B cell (primary cell): ENCODE results near the gene MALSU1. TPM values are rescaled to one million over a fixed set of nuclear protein-coding genes. Genes with fewer than 3 reads are reported as not detected.
A peak's percentile ranks its signal among the peaks of the same experiment; 100 is the strongest.

Experiments used
- ATAC-seq: fragments of 200-7000 bp; cut with Tn5 transposase; one replicate; pipeline ENCODE4 v1.10.0; 2021; ENCODE audit warnings: low read depth, mild to moderate bottlenecking, moderate number of reproducible peaks, moderate library complexity
- CTCF ChIA-PET: fragments of 350-600 bp; sonication (Branson Sonifier 250); formaldehyde crosslinking; loops from one replicate; lab custom pipeline; 2021; ENCODE audit warnings: antibody characterized with exemption, inconsistent platforms; lab: Charles Lee
- POLR2A ChIA-PET: fragments of 350-600 bp; sonication (Branson Sonifier 250); formaldehyde crosslinking; loops from one replicate; lab custom pipeline; 2021; ENCODE audit warnings: antibody characterized with exemption; lab: Charles Lee
- DNase-seq: peaks from one replicate; pipeline ENCODE4 v3.0.0; 2013
- H2AFZ ChIP-seq: 2 replicates; pipeline ENCODE4 v1.6.1; 2012; ENCODE audit warnings: mild to moderate bottlenecking, low read depth, low read length; ENCODE audit not compliant: insufficient read depth, poor library complexity, severe bottlenecking
- H3K27ac ChIP-seq, 2 donors: 1 replicate in 1 of 2; 2 replicates in 1 of 2; pipeline ENCODE4 v1.5.1; 2012 to 2013; ENCODE audit warnings: low read length in 2 of 2, mild to moderate bottlenecking in 2 of 2, moderate library complexity in 1 of 2
- H3K27me3 ChIP-seq, 4 experiments: fragments of 200-600 bp in 1 of 4; sonication (generic) in 1 of 4; replicated peaks in 1 of 4; 1 replicate in 2 of 4; 2 replicates in 2 of 4; pipeline versions ENCODE4 v1.6.1 to v1.7.0; 2013 to 2016; ENCODE audit warnings: low read length in 3 of 4, mild to moderate bottlenecking in 2 of 4, mixed read lengths in 1 of 4, moderate library complexity in 1 of 4; ENCODE audit not compliant: insufficient read depth in 4 of 4, control insufficient read depth in 3 of 4; ENCODE audit errors: control extremely low read depth in 1 of 4
- H3K36me3 ChIP-seq, 2 experiments: replicated peaks in 1 of 2; 1 replicate in 1 of 2; 2 replicates in 1 of 2; pipeline versions ENCODE4 v1.6.1 to v1.7.1; 2013; ENCODE audit warnings: low read length in 1 of 2; ENCODE audit not compliant: insufficient read depth in 2 of 2, control insufficient read depth in 1 of 2; ENCODE audit errors: control extremely low read depth in 1 of 2, extremely low read depth in 1 of 2
- H3K4me1 ChIP-seq, 2 donors: fragments of 200-600 bp in 1 of 2; sonication (generic) in 1 of 2; 1 replicate in 1 of 2; 2 replicates in 1 of 2; pipeline versions ENCODE4 v1.5.1 to v1.6.1; 2013 to 2017; ENCODE audit warnings: low read length in 2 of 2; ENCODE audit not compliant: control insufficient read depth in 2 of 2, insufficient read depth in 2 of 2
- H3K4me2 ChIP-seq: replicated peaks from 2 replicates; pipeline ENCODE3; 2012; ENCODE audit warnings: mild to moderate bottlenecking, low read depth, low read length; ENCODE audit not compliant: poor library complexity, severe bottlenecking
- H3K4me3 ChIP-seq, 5 experiments: fragments of 200-600 bp in 1 of 5; sonication (generic) in 1 of 5; 1 replicate in 3 of 5; 2 replicates in 2 of 5; pipeline versions ENCODE4 v1.5.1 to v1.7.0; 2011 to 2016; ENCODE audit warnings: low read length in 4 of 5, mild to moderate bottlenecking in 4 of 5, low read depth in 2 of 5, control low read depth in 1 of 5, moderate library complexity in 1 of 5; ENCODE audit not compliant: insufficient read depth in 1 of 5; ENCODE audit errors: control extremely low read depth in 1 of 5, extremely low read depth in 1 of 5
- H3K79me2 ChIP-seq: fragments of 200-600 bp; sonication (generic); one replicate; pipeline ENCODE4 v1.6.0; 2016; ENCODE audit warnings: low read length; ENCODE audit not compliant: control insufficient read depth, insufficient read depth
- H3K9ac ChIP-seq: fragments of 200-600 bp; sonication (generic); 2 replicates; pipeline ENCODE4 v1.6.1; 2017; ENCODE audit warnings: mild to moderate bottlenecking, low read length, moderate library complexity
- H3K9me3 ChIP-seq, 3 donors: one replicate each; pipeline versions ENCODE4 v1.6.1 to v1.7.1; 2013; ENCODE audit warnings: low read length in 2 of 3; ENCODE audit not compliant: control insufficient read depth in 2 of 3, insufficient read depth in 1 of 3; ENCODE audit errors: control extremely low read depth in 1 of 3
- H4K20me1 ChIP-seq: 2 replicates; pipeline ENCODE4 v1.6.0; 2012; ENCODE audit warnings: mild to moderate bottlenecking, low read length; ENCODE audit not compliant: insufficient read depth, control insufficient read depth, poor library complexity, severe bottlenecking
- H3K27ac Mint-ChIP-seq: one replicate; pipeline ENCODE4 v1.8.0; 2021; ENCODE audit warnings: mixed read lengths
- H3K27me3 Mint-ChIP-seq: one replicate; pipeline ENCODE4 v1.8.0; 2021; ENCODE audit warnings: mixed read lengths
- H3K4me1 Mint-ChIP-seq: one replicate; pipeline ENCODE4 v1.8.0; 2021; ENCODE audit warnings: mixed read lengths
- H3K4me3 Mint-ChIP-seq: one replicate; pipeline ENCODE4 v1.8.0; 2021; ENCODE audit warnings: mixed read lengths
- H3K9me3 Mint-ChIP-seq: one replicate; pipeline ENCODE4 v1.8.0; 2022; ENCODE audit warnings: mixed read lengths; ENCODE audit not compliant: insufficient read depth
- CTCF ChIP-seq: fragments of 200-600 bp; IDR thresholded peaks from one replicate; pipeline ENCODE4 v1.8.0; 2022; ENCODE audit warnings: antibody characterized with exemption, mild to moderate bottlenecking
- EZH2 ChIP-seq: IDR thresholded peaks from 2 replicates; pipeline ENCODE4 v1.6.1; 2012; ENCODE audit warnings: borderline replicate concordance, low read depth, mild to moderate bottlenecking, moderate library complexity, low read length; ENCODE audit not compliant: insufficient read depth, poor library complexity, severe bottlenecking
- WGBS: methylation state at CpG from one replicate; pipeline ENCODE4 v1.1.5; 2013; ENCODE audit warnings: missing lambda C conversion rate; ENCODE audit not compliant: insufficient coverage; 5-methylcytosine and 5-hydroxymethylcytosine counted together
- intact Hi-C: fragments of 100-400 bp; cut with micrococcal nuclease; formaldehyde crosslinking; loops from one replicate; pipeline ENCODE4 v1.10.0; 2022
- polyA plus RNA-seq: library from polyadenylated mRNA; depleted of rRNA; stranded (reverse); fragments of >200 nt; gene quantifications from 2 replicates; pipeline ENCODE4 v1.2.3, GENCODE V29; 2012
- total RNA-seq, 2 donors: library from RNA; stranded (reverse); fragments of 120-200 nt in 1 of 2; gene quantifications; 1 replicate in 1 of 2; 2 replicates in 1 of 2; pipeline versions ENCODE4 v1.2.3 to v1.2.4, GENCODE V29; 2013 to 2022

The MALSU1 gene
- total and polyA plus RNA-seq, 2 donors (not counting 1 experiment from before 2014, with no cell fraction given) = 20.8 to 38.0 TPM

- H3K27ac Mint-ChIP-seq = peak overlapping the region; percentile 75
- Histone ChIP-seq H3K4me2 (peak overlapping the region; percentile 78), H3K79me2 (no peaks in the 10 kb centered on the region), H3K4me3 (peak overlapping the region in 1 of 5 experiments; percentile 52), H3K4me1 (peaks cover 15 to 19% of the 10 kb centered on the region in 2 donors), H3K9me3 (no peaks in the 10 kb centered on the region), H3K36me3 (peaks cover 0 to 3% of the 10 kb centered on the region in 2 experiments), H2AFZ (peak overlapping the region; percentile 79), H3K27me3 (no peaks in the 10 kb centered on the region), H4K20me1 (no peaks in the 10 kb centered on the region), H3K9ac (no peak overlapping the region), H3K27ac (no peak overlapping the region)
- POLR2A ChIA-PET = interaction anchor here (1.2 kb wide), 1 partner anchor 17 kb away, joined by 8 read pairs; no protein-coding TSS in a partner anchor
- WGBS = 34% methylated on average over 4 of the region's 9 CpGs
- intact Hi-C loops = no loop called here
- TF ChIP-seq CTCF (no peak), EZH2 (no peak)
- no peaks in the 10 kb centered on the region for H3K27me3 Mint-ChIP-seq
- H3K4me1 Mint-ChIP-seq = peaks cover 30% of the 10 kb centered on the region
- peak overlapping the region; percentile 72 for H3K4me3 Mint-ChIP-seq
- DNase-seq (no peak), ATAC-seq (no peak)
- H3K9me3 Mint-ChIP-seq = no peaks in the 10 kb centered on the region
- CTCF ChIA-PET = interaction anchor here (1.2 to 5.9 kb wide), 4 partner anchors 9 to 74 kb away, joined by 3 to 41 read pairs (median 6); no protein-coding TSS in a partner anchor
Observed at GRCh38 chr7:23347033-23347681, 48.0 kb downstream of the MALSU1 start.

- peak overlapping the region; percentile 10 for H3K4me2 ChIP-seq
- H3K9ac ChIP-seq = no peak overlapping the region
- Mint-ChIP-seq H3K27ac (peak overlapping the region; percentile 75), H3K4me3 (peak overlapping the region; percentile 72), H3K9me3 (no peaks in the 10 kb centered on the region), H3K27me3 (no peaks in the 10 kb centered on the region), H3K4me1 (peaks cover 30% of the 10 kb centered on the region)
- peaks cover 0 to under 1% of the 10 kb centered on the region in 2 experiments for H3K36me3 ChIP-seq
- no peaks in the 10 kb centered on the region for H4K20me1 ChIP-seq
- H3K79me2 ChIP-seq = no peaks in the 10 kb centered on the region
- no peak for ATAC-seq
- no peak overlapping the region for H3K27ac ChIP-seq
- H3K27me3 ChIP-seq = no peaks in the 10 kb centered on the region
- TF ChIP-seq CTCF (no peak), EZH2 (no peak)
- intact Hi-C loops = no loop called here
- ChIA-PET CTCF (interaction anchor here (1.2 to 5.9 kb wide), 3 partner anchors 11 to 75 kb away, joined by 3 to 41 read pairs (median 6); no protein-coding TSS in a partner anchor), POLR2A (interaction anchor here (1.2 kb wide), 1 partner anchor 17 kb away, joined by 8 read pairs; no protein-coding TSS in a partner anchor)
- DNase-seq = no peak
- H3K4me3 ChIP-seq = no peak overlapping the region
- no peaks in the 10 kb centered on the region for H3K9me3 ChIP-seq
- H3K4me1 ChIP-seq = peaks cover 15 to 19% of the 10 kb centered on the region in 2 donors
- H2AFZ ChIP-seq = peak overlapping the region; percentile 79
- 32% methylated on average over 8 of the region's 8 CpGs for WGBS
Observed at GRCh38 chr7:23347682-23348180, 48.6 kb downstream of the MALSU1 start.
